KOPT-K1 (cell line): ENCODE results near the gene NEURL2.
A peak's percentile ranks its signal among the peaks of the same experiment; 100 is the strongest.
"Not testable (repeated sequence)": the region's sequence is repeated elsewhere in the genome, so short reads cannot be mapped to it uniquely, and the experiment has no call there.

ENCODE experiments used
- H3K27ac ChIP-seq: fragments of 200-600 bp; sonication (generic); 2 replicates; pipeline ENCODE4 v1.5.1; 2016; ENCODE audit warnings: antibody characterized with exemption, mild to moderate bottlenecking, low read depth, low read length; ENCODE audit not compliant: poor library complexity, severe bottlenecking
- H3K36me3 ChIP-seq: fragments of 200-600 bp; sonication (generic); 2 replicates; pipeline ENCODE4 v1.5.1; 2017; ENCODE audit warnings: antibody characterized with exemption, mild to moderate bottlenecking, low read length, moderate library complexity; ENCODE audit not compliant: insufficient read depth
- H3K9me3 ChIP-seq: fragments of 200-600 bp; sonication (generic); 2 replicates; pipeline ENCODE4 v1.5.1; 2017; ENCODE audit warnings: antibody characterized with exemption, low read length, mild to moderate bottlenecking; ENCODE audit not compliant: insufficient read depth, poor library complexity, severe bottlenecking

The NEURL2 gene

GRCh38 chr20:45910670-45911485 lies 19.9 kb upstream of the NEURL2 start:
- Histone ChIP-seq H3K9me3 (no peaks in the 10 kb centered on the region), H3K27ac (no peak overlapping the region), H3K36me3 (no peaks in the 10 kb centered on the region)

DNA sequence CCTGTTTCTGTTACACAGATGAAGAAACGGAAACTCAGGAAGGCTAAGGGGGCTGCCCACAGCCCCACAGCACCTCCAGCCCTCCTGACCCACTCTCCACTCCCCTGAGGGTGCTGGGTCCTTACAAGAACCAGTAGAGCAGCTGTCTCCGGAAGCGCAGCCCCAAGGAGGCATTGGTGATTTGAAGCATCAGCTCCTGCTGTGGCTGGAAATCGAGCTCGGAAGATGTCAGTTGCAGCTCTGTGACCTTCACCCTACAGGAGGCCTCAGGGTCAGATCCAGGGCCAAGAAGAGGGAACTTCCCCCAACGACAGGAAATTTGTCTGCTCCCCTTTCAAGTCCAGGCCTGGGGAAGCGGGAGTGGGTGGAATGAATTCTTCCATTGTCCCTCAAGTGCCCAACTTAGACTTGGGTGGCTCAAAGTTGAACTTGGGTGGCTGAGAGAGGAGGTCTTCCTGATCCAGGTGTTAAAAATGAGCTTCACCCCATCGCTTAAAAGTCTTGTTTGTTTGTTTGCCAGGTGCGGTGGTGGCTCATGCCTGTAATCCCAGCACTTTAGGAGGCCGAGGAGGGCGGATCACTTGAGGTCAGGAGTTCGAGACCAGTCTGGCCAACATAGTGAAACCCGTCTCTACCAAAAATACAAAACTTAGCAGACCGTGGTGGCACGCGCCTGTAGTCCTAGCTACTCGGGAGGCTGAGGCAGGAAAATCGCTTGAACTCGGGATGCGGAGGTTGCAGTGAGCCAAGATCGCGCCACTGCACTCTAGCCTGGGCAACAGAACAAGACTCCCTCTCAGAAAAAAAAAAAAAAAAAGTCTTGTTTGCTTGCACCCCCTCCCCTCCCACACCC lies 19.0 kb upstream of the NEURL2 start:
- Histone ChIP-seq H3K27ac (no peak overlapping the region), H3K9me3 (no peaks in the 10 kb centered on the region), H3K36me3 (no peaks in the 10 kb centered on the region)

DNA sequence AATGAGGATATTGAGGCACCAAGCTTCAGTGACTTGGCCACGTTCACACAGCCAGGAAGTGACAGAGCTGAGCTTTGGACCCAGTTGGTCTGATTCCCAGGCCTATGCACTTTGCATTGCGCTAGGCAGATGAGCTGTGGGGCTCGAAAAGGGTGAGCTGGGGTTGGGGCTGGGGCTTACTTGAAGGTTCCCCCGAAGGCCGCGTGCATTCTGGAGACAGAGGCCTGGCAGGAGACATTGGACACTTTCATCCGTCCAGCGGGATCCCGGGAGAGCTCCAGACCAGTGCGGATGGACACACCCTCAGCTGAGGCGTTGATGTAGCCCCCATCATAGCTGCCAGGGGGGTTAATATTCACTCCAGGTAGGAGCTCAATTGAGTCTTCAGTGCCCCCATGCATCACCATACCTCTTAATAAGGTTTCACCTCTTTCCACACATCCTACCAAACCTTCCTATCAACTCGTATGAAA lies 18.4 kb upstream of the NEURL2 start:
- Histone ChIP-seq H3K36me3 (no peaks in the 10 kb centered on the region), H3K9me3 (no peaks in the 10 kb centered on the region)

DNA sequence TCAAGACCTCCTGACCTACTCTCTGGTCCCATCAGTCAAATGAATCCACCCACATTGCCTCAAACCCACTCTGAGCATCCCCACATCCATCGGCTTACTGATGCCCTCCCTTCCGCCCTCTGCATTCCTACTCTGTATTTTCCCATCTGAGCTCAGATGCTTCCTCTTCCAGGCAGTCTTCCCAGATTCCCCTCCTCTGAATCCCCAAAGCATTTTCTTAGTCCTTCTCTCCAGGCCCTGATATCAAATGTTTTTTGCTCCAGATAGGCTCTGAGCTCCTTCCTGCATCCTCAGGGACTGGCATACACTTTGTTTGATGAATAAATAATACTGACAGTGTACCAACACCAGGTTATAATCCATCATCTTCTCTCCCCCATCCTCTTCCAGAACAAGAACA lies 17.1 kb upstream of the NEURL2 start:
- H3K36me3 ChIP-seq = no peaks in the 10 kb centered on the region
- no peaks in the 10 kb centered on the region for H3K9me3 ChIP-seq
- no peak overlapping the region for H3K27ac ChIP-seq

More for the DNA sequence above, 18.4 kb upstream of the NEURL2 start:
- no peak overlapping the region for H3K27ac ChIP-seq

DNA sequence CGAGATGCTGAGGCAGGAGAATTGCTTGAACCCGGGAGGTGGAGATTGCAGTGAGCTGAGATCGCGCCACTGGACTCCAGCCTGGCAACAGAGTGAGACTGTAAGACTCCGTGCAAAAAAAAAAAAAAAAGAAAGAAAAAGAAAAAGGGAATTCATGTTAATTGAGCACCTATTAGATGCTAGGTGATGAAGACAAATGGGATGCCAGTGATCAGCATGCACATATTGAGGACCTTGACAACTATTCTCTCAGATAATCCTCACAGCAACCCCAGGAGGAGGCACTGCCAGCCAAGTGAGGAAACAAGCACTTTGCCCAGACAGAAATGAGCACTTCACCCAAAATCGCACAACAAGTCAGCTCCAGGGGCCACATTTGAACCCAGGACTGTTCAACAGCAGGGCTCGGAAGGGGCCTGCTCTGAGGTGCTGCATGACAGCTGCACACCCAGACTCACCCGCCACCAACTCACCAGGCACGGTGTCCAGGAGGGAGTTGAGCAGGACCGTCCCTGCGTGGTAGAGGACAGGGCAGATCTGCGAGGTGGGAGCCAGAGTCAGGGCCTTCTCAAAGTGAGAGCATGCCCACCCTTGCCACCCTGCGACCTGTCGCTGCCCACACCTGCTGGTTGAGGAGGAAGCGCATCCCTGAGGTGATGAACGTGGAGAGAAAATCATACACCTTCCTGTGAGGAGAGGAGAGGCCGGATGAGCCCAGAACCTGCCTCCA lies 16.4 kb upstream of the NEURL2 start:
- Histone ChIP-seq H3K27ac (no peak overlapping the region), H3K9me3 (no peaks in the 10 kb centered on the region), H3K36me3 (no peaks in the 10 kb centered on the region)

DNA sequence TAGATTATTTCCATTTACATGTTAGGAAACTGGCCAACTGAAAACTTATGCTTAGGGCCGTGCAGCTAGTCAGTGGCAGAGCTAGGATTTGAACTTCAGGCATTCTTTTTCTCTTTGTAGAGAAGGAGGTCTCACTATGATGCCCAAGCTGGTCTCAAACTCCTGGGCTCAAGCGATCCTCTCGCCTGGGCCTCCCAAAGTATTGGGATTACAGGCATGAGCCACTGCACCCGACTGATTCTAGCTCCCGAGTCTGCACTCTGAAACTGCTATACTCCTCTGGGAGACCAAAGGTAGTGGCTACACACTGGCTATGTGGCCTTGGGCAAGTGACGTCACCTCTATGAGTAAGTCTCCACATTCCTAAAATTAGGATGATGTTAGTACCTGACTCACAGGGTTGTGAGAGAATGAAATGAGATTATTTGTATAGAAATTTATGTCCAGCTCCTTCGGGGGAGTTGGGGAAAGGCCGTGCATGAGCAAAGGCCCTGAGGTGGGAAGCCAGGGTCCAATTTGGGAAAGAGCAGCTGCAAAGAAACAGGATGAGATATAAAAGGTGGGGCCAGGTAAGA lies 14.6 kb upstream of the NEURL2 start:
- no peak overlapping the region for H3K27ac ChIP-seq
- no peaks in the 10 kb centered on the region for H3K36me3 ChIP-seq
- no peaks in the 10 kb centered on the region for H3K9me3 ChIP-seq

- H3K36me3 ChIP-seq = no peaks in the 10 kb centered on the region
- no peaks in the 10 kb centered on the region for H3K9me3 ChIP-seq
- peak overlapping the region; percentile 33 for H3K27ac ChIP-seq
These were observed 13.8 kb upstream of the NEURL2 start for GRCh38 chr20:45904583-45905504.

- no peak overlapping the region for H3K27ac ChIP-seq
- peaks cover 17% of the 10 kb centered on the region for H3K36me3 ChIP-seq
- no peaks in the 10 kb centered on the region for H3K9me3 ChIP-seq
These were observed 11.2 kb upstream of the NEURL2 start for GRCh38 chr20:45902199-45902701.

DNA sequence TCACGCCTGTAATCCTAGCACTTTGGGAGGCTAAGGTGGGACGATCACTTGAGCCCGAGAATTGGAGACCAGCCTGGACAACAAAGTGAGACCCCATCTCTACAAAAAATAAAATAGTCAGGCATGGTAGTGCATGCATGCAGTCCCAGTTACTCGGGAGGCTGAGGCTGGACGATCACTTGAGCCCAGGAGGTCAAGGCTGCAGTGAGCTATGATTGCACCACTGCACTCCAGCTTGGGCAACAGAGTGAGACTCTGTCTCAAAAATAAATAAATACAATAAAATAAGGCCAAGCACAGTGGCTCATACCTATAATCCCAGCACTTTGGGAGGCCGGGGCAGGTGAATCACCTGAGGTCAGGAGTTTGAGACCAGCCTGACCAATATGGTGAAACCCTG lies 10.3 kb upstream of the NEURL2 start:
- H3K36me3 ChIP-seq = peaks cover 26% of the 10 kb centered on the region
- H3K27ac ChIP-seq, H3K9me3 ChIP-seq: not testable (repeated sequence)

GRCh38 chr20:45899046-45899835 lies 8.2 kb upstream of the NEURL2 start:
- Histone ChIP-seq H3K27ac (no peak overlapping the region), H3K9me3 (no peaks in the 10 kb centered on the region), H3K36me3 (peaks cover 40% of the 10 kb centered on the region)

GRCh38 chr20:45898285-45898684 lies 7.3 kb upstream of the NEURL2 start:
- no peaks in the 10 kb centered on the region for H3K9me3 ChIP-seq
- peaks cover 48% of the 10 kb centered on the region for H3K36me3 ChIP-seq
- no peak overlapping the region for H3K27ac ChIP-seq

DNA sequence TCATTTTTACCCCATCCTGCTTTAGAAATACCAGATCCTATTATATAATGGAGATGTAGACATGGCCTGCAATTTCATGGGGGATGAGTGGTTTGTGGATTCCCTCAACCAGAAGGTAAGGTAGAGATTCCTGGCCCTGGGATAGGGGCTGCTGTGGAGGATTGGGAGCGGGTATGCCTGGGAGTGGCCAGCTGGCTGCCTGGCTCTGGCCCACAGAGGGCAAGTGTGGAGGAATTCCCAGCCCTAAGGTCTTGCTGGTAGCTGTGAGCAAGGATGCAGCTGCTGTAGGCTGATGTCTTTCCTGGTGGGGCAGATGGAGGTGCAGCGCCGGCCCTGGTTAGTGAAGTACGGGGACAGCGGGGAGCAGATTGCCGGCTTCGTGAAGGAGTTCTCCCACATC lies 6.7 kb upstream of the NEURL2 start:
- no peaks in the 10 kb centered on the region for H3K9me3 ChIP-seq
- no peak overlapping the region for H3K27ac ChIP-seq
- H3K36me3 ChIP-seq = peaks cover 54% of the 10 kb centered on the region

DNA sequence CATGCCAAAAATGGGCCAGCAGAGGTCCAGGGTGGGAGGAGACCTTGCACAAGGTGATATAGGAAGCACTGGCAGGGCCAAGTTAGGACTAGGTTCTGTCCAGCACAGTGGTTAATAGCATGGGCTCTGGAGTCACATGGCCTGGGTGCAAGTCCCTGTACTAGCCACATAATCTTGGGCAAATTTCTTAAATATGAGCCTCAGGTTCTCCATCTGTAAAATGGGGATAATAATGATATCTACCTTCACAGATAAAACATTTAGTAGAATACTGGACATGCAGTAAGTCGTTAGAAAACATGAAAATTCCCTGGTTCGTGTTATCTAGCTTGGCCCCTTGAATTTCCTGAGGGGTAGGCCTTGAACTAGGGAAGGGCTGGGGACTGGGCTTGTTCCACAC lies 6.3 kb upstream of the NEURL2 start:
- no peaks in the 10 kb centered on the region for H3K9me3 ChIP-seq
- H3K27ac ChIP-seq = no peak overlapping the region
- peaks cover 56% of the 10 kb centered on the region for H3K36me3 ChIP-seq
